Upper lobe of right lung (tissue), 1 donor: ENCODE data around the gene RPS6KA2. TPM values are rescaled to one million over a fixed set of nuclear protein-coding genes. Genes with fewer than 3 reads are reported as not detected.

Source experiments
- ATAC-seq: fragments of 200-7000 bp; cut with Tn5 transposase; one replicate; pipeline ENCODE4 v1.9.1; 2020; ENCODE audit warnings: mild to moderate bottlenecking, moderate library complexity
- DNase-seq: peaks from one replicate; pipeline ENCODE4 v3.0.0-alpha.2; 2020
- H3K27ac ChIP-seq: fragments of 200-600 bp; one replicate; pipeline ENCODE4 v1.8.0; 2022
- H3K27me3 ChIP-seq: fragments of 200-600 bp; one replicate; pipeline ENCODE4 v1.8.0; 2022; ENCODE audit warnings: mild to moderate bottlenecking
- H3K36me3 ChIP-seq: fragments of 200-600 bp; one replicate; pipeline ENCODE4 v1.8.0; 2022
- H3K4me1 ChIP-seq: fragments of 200-600 bp; one replicate; pipeline ENCODE4 v1.8.0; 2022
- H3K4me3 ChIP-seq: fragments of 200-600 bp; one replicate; pipeline ENCODE4 v1.8.0; 2022; ENCODE audit warnings: mild to moderate bottlenecking
- H3K9me3 ChIP-seq: fragments of 200-600 bp; one replicate; pipeline ENCODE4 v1.8.0; 2022
- intact Hi-C: fragments of 100-400 bp; cut with DNase I; formaldehyde crosslinking; loops from one replicate; pipeline ENCODE4 v1.11.0; 2022
- long read RNA-seq: library from polyadenylated mRNA; unstranded; transcript quantifications from one replicate; pipeline ENCODE4 v2.0.0, GENCODE V29; 2021
- total RNA-seq: library from RNA; stranded (reverse); fragmentation: NEBNext Ultra II Directional; extraction: Animal tissue kit (Norgen Biotek cat#: 25700); gene quantifications from one replicate; pipeline ENCODE4 v1.2.1, GENCODE V29; 2021
- TF ChIP-seq, protein P1 (sequence below): fragments of 200-600 bp; IDR thresholded peaks from one replicate; pipeline ENCODE4 v1.8.0; 2022; ENCODE audit warnings: antibody characterized with exemption
- donor health status: DM: no; HTN: yes; CAD: no; lungs with severe emphysema.

The RPS6KA2 gene
- 136 TPM for total RNA-seq
- long read RNA-seq, full-length matches to known transcripts, result 175 of 382 reads
- long read RNA-seq, partial matches to known transcripts, result 54 of 382 reads
- long read RNA-seq, other reads (novel, unspliced or antisense), result 153 of 382 reads

DNA sequence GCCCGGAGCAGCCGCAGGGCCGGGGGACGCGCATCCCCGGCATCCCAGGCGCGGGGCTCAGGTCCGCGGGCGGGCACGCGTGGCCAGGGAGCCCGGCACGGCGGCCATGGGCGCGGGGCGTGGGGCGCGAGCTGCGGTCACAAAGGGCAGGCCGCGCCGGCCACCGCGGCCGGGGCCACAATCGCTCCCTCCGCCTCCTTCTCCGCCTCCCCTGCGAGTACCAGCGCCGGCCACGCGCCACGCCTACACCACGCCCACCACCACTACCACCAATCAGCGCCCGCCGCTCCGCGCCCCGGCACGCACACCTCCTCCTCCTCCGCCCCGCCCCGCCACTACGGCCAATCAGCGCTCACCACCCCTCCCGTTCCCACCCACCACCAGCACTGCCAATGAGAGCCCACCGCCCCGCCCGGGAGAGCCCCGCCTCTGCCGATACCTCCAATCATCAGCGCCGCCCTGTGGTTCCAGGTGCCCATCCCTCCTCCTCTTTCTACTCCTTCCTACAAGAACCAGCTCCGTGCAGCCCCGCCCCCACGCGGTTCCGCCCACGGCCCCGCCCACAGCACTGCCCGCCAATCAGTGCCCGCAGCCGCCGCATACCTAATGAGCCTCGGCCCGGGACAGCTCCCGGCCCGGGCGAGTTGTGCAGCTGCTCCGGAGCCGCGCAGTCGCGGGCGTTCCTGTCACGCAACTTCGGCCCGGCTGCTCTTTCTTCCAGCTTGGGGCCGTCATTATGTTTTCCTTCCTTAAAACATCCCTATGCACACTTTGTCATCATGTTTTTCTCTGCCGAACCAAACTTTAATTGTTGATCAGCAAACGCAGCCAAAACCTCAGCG is at the start of gene RPS6KA2:
TSS of gene RPS6KA2 (minus strand) at position 219 of the 842 bp plus-strand sequence. CDS start 232 bp downstream, outside the sequence.
- ATAC-seq (peak; percentile 94), DNase-seq (peak; percentile 100)
- Histone ChIP-seq H3K27ac (peak within 1 kb of the TSS; percentile 90), H3K9me3 (no peaks in the 10 kb centered on the region), H3K4me3 (peak within 1 kb of the TSS; percentile 80), H3K4me1 (peaks cover 35% of the 10 kb centered on the region), H3K27me3 (no peaks in the 10 kb centered on the region), H3K36me3 (no peaks in the 10 kb centered on the region)
- TF ChIP-seq, protein P1, sequence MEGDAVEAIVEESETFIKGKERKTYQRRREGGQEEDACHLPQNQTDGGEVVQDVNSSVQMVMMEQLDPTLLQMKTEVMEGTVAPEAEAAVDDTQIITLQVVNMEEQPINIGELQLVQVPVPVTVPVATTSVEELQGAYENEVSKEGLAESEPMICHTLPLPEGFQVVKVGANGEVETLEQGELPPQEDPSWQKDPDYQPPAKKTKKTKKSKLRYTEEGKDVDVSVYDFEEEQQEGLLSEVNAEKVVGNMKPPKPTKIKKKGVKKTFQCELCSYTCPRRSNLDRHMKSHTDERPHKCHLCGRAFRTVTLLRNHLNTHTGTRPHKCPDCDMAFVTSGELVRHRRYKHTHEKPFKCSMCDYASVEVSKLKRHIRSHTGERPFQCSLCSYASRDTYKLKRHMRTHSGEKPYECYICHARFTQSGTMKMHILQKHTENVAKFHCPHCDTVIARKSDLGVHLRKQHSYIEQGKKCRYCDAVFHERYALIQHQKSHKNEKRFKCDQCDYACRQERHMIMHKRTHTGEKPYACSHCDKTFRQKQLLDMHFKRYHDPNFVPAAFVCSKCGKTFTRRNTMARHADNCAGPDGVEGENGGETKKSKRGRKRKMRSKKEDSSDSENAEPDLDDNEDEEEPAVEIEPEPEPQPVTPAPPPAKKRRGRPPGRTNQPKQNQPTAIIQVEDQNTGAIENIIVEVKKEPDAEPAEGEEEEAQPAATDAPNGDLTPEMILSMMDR, result no peak
- intact Hi-C loops, result no loop called here

DNA sequence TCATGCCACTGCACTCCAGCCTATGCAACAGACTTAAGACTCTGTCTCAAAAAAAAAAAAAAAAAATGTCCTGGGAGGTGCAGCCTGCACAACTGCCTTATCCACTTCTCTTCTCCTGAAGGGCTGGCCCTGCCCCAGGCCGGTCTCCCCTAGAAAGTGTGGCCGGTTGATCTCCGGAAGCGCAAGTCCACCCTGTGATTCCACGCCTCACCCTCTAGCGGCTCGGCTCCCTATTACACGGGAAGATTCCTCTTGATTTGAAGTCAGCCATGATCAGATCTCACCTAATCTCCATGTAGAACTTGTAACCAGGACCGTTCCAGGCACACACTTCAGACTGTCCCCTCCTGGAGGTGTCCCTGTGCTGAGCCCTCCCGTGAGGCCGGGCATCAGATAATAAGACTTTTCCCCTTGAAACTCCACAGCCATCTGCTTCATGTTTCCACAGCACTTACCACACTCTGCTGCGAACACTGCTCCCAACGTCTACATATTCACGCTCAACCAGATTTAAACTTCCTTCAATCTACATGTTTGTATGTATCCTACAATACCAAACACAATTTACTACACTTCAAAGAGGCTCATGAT is 49.3 kb upstream of the RPS6KA2 start:
- DNase-seq, result no peak
- no peaks in the 10 kb centered on the region for H3K36me3 ChIP-seq
- intact Hi-C loops, result no loop called here
- TF ChIP-seq, protein P1, result no peak
- H3K27ac ChIP-seq, result no peak overlapping the region
- no peaks in the 10 kb centered on the region for H3K9me3 ChIP-seq
- no peaks in the 10 kb centered on the region for H3K4me1 ChIP-seq
- ATAC-seq, result no peak
- H3K27me3 ChIP-seq, result no peaks in the 10 kb centered on the region
- no peak overlapping the region for H3K4me3 ChIP-seq

DNA sequence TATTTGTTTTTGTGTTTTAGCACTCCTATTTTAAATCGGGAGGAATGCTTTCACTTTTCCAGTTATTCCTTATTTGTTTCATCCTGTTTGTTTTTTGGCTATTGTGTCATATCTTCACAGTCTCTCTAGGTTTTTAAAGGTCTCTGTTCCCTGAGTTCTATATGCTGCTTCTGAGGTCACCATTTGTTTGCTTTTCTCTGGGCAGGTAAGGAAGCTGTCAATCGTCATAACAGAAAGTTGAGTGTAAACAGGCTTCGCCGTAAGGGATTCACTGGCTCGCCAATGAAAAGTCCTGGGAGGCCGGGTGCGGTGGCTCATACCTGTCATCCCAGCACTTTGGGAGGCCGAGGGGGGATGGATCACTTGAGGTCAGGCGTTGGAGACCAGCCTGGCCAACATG is 48.7 kb upstream of the RPS6KA2 start:
- TF ChIP-seq, protein P1, result no peak
- no peak for DNase-seq
- no peak for ATAC-seq
- Histone ChIP-seq H3K4me3 (no peak overlapping the region), H3K9me3 (no peaks in the 10 kb centered on the region), H3K36me3 (no peaks in the 10 kb centered on the region), H3K27me3 (no peaks in the 10 kb centered on the region), H3K27ac (no peak overlapping the region), H3K4me1 (no peaks in the 10 kb centered on the region)
- intact Hi-C loops, result no loop called here

DNA sequence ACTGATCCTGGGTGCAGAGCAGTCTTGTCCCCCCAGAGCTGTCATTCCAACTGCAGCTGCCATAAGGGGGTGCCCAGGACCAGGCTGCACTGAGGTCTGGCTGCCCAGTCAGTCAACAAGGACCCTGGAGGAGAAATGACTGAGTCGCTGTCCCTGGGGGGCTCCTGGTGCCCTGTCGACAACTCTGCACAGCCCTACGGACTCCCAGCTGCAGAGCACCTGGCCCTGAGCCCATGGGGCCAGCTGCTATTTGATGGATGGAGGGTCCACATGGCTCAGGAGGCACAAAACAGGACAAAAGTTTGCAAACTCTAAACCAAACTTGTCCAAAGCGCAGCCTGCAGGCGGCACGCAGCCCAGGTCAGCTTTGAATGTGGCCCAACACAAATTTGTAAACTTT is 46.3 kb upstream of the RPS6KA2 start:
- no peaks in the 10 kb centered on the region for H3K36me3 ChIP-seq
- H3K9me3 ChIP-seq, result no peaks in the 10 kb centered on the region
- intact Hi-C loops, result no loop called here
- TF ChIP-seq, protein P1, result no peak
- no peak overlapping the region for H3K27ac ChIP-seq
- no peak for DNase-seq
- ATAC-seq, result no peak
- H3K4me3 ChIP-seq, result no peak overlapping the region
- no peaks in the 10 kb centered on the region for H3K4me1 ChIP-seq
- H3K27me3 ChIP-seq, result no peaks in the 10 kb centered on the region

DNA sequence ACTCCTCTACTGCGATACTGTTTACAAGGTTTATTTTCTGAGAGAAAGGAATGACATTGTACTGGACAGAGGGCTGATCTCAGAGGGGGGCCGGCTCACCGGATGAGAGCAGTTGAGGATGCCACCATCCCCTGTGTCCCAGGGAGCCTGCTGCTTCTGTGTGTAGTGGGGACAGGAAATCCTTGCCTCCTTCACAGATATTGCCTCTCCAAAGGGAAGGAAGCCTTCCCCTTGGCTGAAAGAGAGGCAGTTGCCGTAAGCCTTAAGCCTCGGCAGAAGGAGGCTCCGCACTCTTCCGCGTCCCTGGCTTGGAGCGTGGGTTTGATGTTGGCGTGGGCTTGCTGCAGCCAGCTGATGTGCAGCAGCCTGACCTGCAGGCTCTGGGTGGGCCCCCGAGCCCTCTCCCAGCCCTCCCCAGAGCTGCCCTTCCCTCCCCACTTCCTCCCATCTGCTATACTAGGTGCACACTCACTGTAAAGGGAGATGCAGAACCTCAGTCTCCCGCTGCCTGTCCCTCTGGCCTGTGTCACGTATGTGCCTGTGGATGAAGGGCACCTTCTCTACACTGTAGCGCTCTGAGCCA is 45.7 kb upstream of the RPS6KA2 start:
- intact Hi-C loops, result no loop called here
- Histone ChIP-seq H3K4me3 (no peak overlapping the region), H3K27ac (no peak overlapping the region), H3K9me3 (no peaks in the 10 kb centered on the region), H3K36me3 (no peaks in the 10 kb centered on the region), H3K27me3 (no peaks in the 10 kb centered on the region), H3K4me1 (no peaks in the 10 kb centered on the region)
- peak; percentile 21 for ATAC-seq
- TF ChIP-seq, protein P1, result no peak
- no peak for DNase-seq
